HFF-Myc (cell line): Measurements from ENCODE around the gene LMAN2.

Experiments used
- DNase-seq: peaks from one replicate; pipeline ENCODE4 v3.0.0-alpha.2; 2011; ENCODE audit warnings: low read depth; ENCODE audit errors: extremely low read depth
- H3K4me3 ChIP-seq: replicated peaks from 2 replicates; pipeline ENCODE4 v1.5.1; 2011; ENCODE audit warnings: low read depth, mild to moderate bottlenecking, control low read depth, low read length
- TF ChIP-seq, protein P1 (sequence below): IDR thresholded peaks from 2 replicates; pipeline ENCODE4 v1.5.1; 2012; ENCODE audit warnings: mild to moderate bottlenecking, low read depth, low read length, control low read depth; ENCODE audit errors: missing control alignments

LMAN2 gene

GRCh38 chr5:177354256-177354655 is 2.8 kb upstream of the LMAN2 start:
- DNase-seq, result no peak
- TF ChIP-seq, protein P1, sequence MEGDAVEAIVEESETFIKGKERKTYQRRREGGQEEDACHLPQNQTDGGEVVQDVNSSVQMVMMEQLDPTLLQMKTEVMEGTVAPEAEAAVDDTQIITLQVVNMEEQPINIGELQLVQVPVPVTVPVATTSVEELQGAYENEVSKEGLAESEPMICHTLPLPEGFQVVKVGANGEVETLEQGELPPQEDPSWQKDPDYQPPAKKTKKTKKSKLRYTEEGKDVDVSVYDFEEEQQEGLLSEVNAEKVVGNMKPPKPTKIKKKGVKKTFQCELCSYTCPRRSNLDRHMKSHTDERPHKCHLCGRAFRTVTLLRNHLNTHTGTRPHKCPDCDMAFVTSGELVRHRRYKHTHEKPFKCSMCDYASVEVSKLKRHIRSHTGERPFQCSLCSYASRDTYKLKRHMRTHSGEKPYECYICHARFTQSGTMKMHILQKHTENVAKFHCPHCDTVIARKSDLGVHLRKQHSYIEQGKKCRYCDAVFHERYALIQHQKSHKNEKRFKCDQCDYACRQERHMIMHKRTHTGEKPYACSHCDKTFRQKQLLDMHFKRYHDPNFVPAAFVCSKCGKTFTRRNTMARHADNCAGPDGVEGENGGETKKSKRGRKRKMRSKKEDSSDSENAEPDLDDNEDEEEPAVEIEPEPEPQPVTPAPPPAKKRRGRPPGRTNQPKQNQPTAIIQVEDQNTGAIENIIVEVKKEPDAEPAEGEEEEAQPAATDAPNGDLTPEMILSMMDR, result no peak

DNA sequence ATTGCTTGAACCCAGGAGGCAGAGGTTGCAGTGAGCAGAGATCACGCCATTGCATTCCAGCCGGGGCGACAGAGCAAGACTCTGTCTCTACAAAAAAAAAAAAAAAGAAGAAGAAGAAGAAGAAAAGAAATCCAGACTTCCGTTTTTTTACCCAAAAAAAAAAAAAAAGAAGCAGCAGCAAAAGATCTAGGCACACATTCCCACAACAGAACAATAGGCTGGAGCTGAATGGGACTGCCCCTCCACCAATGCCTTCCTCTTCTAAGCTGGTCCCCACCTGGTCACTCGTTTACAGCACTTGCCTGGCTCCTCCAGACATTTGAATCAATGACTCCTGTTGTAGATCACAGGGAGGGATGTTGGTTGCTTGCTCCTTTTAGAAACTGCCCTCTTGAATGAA is 1.6 kb upstream of the LMAN2 start:
- TF ChIP-seq, protein P1, result no peak
- no peak for DNase-seq
- H3K4me3 ChIP-seq, result no peak overlapping the region

More at GRCh38 chr5:177354256-177354655, 2.8 kb upstream of the LMAN2 start:
- no peak overlapping the region for H3K4me3 ChIP-seq

- no peak for DNase-seq
- TF ChIP-seq, protein P1, result no peak
- peak overlapping the region; percentile 92 for H3K4me3 ChIP-seq
Observed at GRCh38 chr5:177350776-177351391, 584 bp downstream of the LMAN2 start.

- H3K4me3 ChIP-seq, result peak overlapping the region; percentile 92
- TF ChIP-seq, protein P1, result no peak
- DNase-seq, result no peak
Observed at GRCh38 chr5:177349762-177350161, 1.7 kb downstream of the LMAN2 start.

DNA sequence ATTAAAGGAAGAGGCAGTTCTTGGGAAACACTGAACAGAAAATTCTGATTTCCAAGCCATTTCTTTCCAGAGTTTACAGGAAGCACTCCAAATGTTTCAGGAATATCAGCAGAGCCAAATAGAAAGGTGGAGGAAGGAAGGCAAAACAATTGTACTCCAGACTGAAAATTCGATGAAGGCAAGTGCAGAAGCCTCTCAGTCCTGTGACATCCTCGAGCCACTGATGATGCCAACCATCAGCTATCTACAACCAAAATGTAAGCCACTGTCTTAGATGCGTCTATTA is 2.2 kb downstream of the LMAN2 start:
- DNase-seq, result no peak
- TF ChIP-seq, protein P1, result no peak
- H3K4me3 ChIP-seq, result no peak overlapping the region

GRCh38 chr5:177347699-177348098 is 3.8 kb downstream of the LMAN2 start:
- H3K4me3 ChIP-seq, result no peak overlapping the region
- TF ChIP-seq, protein P1, result no peak
- no peak for DNase-seq

DNA sequence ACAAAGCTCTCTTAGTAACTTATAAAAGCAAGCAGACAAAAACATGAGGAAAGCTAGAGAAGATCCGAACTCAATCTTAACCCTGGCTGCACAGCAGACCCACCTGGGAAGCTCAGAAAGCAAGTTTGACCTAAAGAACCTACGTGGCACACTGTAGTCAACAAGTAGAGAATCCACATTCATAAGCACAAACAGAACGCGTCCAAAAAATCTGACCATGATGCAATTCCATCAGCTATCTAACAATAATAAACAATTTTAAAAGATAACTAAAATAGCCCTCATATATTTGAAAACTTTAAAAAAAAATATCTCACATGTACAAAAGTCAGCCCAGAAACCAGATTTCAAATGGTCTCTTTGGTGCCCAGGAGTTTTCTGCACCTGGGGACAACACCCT is 4.6 kb downstream of the LMAN2 start:
- no peak overlapping the region for H3K4me3 ChIP-seq
- TF ChIP-seq, protein P1, result no peak
- DNase-seq, result no peak
